H1 (cell line): ENCODE measurements around the gene SCN1B. TPM values are rescaled to one million over a fixed set of nuclear protein-coding genes. Genes with fewer than 3 reads are reported as not detected.

Experiments used
- ASH2L ChIP-seq: fragments of 200-600, 300-600 bp; sonication (generic); IDR thresholded peaks from one replicate; pipeline ENCODE4 v1.7.1; 2017; ENCODE audit warnings: low read length
- BACH1 ChIP-seq: IDR thresholded peaks from 2 replicates; pipeline ENCODE4 v1.6.1; 2012; ENCODE audit warnings: low read length, improper control_type of control experiment
- CEBPB ChIP-seq: IDR thresholded peaks from 2 replicates; pipeline ENCODE4 v1.6.1; 2012; ENCODE audit warnings: low read depth, low read length
- CHD7 ChIP-seq: fragments of 300-600 bp; sonication (generic); IDR thresholded peaks from 2 replicates; pipeline ENCODE4 v1.7.1; 2012; ENCODE audit warnings: low read length, moderate library complexity, mild to moderate bottlenecking, inconsistent platforms; ENCODE audit not compliant: insufficient replicate concordance
- FOSL1 ChIP-seq: IDR thresholded peaks from 2 replicates; pipeline ENCODE4 v1.6.1; 2011; ENCODE audit warnings: mild to moderate bottlenecking, low read depth, low read length, moderate library complexity; ENCODE audit not compliant: insufficient read depth
- RNF2 ChIP-seq: fragments of 200-900, 300-1000 bp; sonication (generic); IDR thresholded peaks from 2 replicates; pipeline ENCODE4 v1.7.1; 2016; ENCODE audit warnings: borderline replicate concordance, low read depth, mild to moderate bottlenecking, antibody characterized with exemption, low read length; ENCODE audit not compliant: poor library complexity, severe bottlenecking; ENCODE audit errors: missing control alignments
- SAP30 ChIP-seq: fragments of 300-600 bp; sonication (generic); IDR thresholded peaks from 2 replicates; pipeline ENCODE4 v1.7.1; 2012; ENCODE audit warnings: low read length, moderate library complexity, mild to moderate bottlenecking, inconsistent platforms; ENCODE audit not compliant: insufficient read depth, insufficient replicate concordance
- SIRT6 ChIP-seq: IDR thresholded peaks from one replicate; pipeline ENCODE4 v1.7.1; 2012; ENCODE audit warnings: low read length, inconsistent platforms
- SP2 ChIP-seq: IDR thresholded peaks from 2 replicates; pipeline ENCODE4 v1.6.1; 2012; ENCODE audit warnings: mild to moderate bottlenecking, low read length, inconsistent platforms
- TCF12 ChIP-seq: IDR thresholded peaks from 2 replicates; pipeline ENCODE4 v1.6.1; 2011; ENCODE audit warnings: low read depth, mild to moderate bottlenecking, low read length
- USF2 ChIP-seq: IDR thresholded peaks from 2 replicates; pipeline ENCODE4 v1.6.1; 2011; ENCODE audit warnings: low read length, improper control_type of control experiment
- polyA plus RNA-seq, 7 experiments: library from polyadenylated mRNA; depleted of rRNA in 3 of 7; stranded (reverse) in 5 of 7; unstranded in 2 of 7; fragments of >200 nt in 5 of 7; fragments of 200-250 nt in 2 of 7; gene quantifications; 1 replicate in 5 of 7; 2 replicates in 1 of 7; 4 replicates in 1 of 7; pipeline versions ENCODE4 v1.2.1 to v1.2.3, GENCODE V29; 2011 to 2013; ENCODE audit warnings: missing spikeins in 2 of 7, mixed read lengths in 2 of 7
- total RNA-seq: library from RNA; stranded (reverse); fragmentation: NEBNext Ultra II Directional; extraction: Animal tissue kit (Norgen Biotek cat#: 25700); gene quantifications from 2 replicates; pipeline ENCODE4 v1.2.1, GENCODE V29; 2021

Gene SCN1B
- total and polyA plus RNA-seq, 2 of the 8 experiments (the other 6 are each of a cell fraction or from before 2014, with no cell fraction given): 3.1 to 3.5 TPM

DNA sequence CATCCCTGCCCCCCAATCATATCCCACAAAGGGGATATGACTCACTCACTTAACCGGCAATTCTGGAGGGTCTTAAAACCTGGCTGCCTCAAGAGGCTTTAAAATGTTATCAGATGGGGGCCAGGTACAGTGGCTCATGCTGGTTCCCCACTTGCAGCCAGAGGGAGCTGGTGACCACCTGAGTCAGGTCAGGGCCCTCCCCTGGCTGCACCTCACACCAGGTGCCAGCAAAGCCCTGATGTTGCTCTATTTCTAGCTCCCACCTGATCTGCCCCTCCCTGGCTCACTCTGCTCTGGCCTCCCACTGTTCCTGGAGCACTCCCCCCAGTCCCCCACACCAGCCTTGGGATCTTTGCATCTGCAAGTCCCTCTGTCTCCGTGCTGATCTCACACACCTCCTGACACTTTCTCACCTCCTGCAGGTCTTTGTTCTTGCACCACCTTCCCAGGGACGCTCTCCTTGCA, 25.5 kb downstream of the SCN1B start (continued):
- no peak for TF ChIP-seq CHD7
- TF ChIP-seq SP2: no peak
- no peak for TF ChIP-seq SIRT6
- TF ChIP-seq FOSL1: no peak
- TF ChIP-seq SAP30: no peak
- peak; percentile 90; the same call in 1 of the 2 replicates for TF ChIP-seq TCF12
- peak; percentile 41 for TF ChIP-seq USF2
- no peak for TF ChIP-seq RNF2
- TF ChIP-seq CEBPB: 0 out of 2 replicates have a peak, but pooled peaks have one; percentile 0
- peak; percentile 85 for TF ChIP-seq BACH1
- TF ChIP-seq ASH2L: no peak
